ENCODE data around the gene METRN. TPM values are rescaled to one million over a fixed set of nuclear protein-coding genes. Genes with fewer than 3 reads are reported as not detected.

The METRN gene
- total RNA-seq, 1 experiment from 2014 or later: 23.4 TPM

DNA sequence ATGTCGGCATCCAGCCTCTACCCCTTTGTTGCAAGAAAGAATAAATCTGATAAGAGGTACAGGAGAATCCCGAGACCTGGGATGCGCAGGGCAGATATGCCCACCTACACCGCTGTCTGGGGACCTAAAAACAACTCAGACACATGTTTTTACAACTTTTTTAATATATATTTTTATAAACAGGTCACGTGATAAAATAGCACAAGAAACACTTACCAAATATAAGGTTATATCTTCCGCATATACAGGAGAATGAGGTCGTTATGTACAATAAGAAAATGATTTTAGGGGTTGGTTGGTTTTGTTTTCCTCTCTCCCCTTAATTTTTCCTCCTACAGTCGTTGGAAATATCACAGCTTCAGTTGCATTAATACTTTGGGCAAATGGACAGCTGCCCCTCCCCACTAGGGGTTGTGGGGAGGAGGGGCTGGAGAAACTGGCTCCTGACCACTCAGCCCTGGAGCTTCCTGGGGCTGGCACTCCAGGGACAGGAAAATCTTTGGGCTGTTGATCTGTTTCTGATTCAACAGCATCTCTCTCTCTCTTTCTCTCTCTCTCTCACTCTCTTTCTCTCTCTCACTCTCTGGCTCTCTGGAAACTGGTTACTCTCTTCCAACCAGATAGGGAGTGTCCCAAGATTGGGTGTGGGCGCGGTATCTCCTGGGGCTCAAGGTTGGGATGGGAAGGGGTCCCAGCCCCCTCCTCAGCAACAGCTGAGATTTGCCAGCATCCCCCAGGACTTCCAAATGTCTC lies 22.4 kb upstream of the METRN start:
- H3K4me3 Mint-ChIP-seq (ENCODE audit: unreplicated experiment): peak overlapping the region; percentile 30
- POLR2A ChIA-PET: no interaction called here
- CTCF ChIA-PET: no interaction called here

DNA sequence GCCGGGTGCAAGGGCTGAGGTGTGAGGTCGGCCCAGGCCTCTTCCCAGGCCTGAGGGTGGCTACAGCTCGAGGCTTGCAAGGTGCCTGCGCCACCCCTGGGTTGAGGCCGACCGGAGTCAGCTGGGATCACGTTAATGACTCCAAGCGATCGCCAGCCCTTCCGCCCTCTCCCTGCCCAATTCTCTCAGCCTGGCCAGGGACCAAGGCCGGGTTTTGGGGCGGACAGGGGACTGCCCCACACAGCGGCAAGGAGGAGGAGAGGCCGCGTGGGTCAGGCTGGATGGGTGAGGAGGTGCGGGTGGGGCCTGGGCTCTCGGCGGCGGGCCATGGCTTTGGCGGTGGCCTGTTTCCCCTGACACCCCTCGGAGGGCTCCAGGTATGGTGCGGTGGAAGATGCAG lies 21.6 kb upstream of the METRN start:
- H3K36me3 Mint-ChIP-seq (ENCODE audit: insufficient read depth, unreplicated experiment): peaks cover 20% of the 10 kb centered on the region
- no peak overlapping the region for H3K27ac Mint-ChIP-seq (ENCODE audit: unreplicated experiment)
- intact Hi-C loops (cut with micrococcal nuclease; ENCODE audit: unreplicated experiment): no loop called here
- peaks cover 14% of the 10 kb centered on the region; the same call in 1 of the 2 replicates for H3K4me1 ChIP-seq
- H3K27me3 ChIP-seq (replicated peaks; ENCODE audit: control insufficient read depth, insufficient read depth, low read length): no peaks in the 10 kb centered on the region
- DNase-seq: no peak
- H3K4me3 ChIP-seq (ENCODE audit: low read depth, low read length): peak overlapping the region; percentile 51
- TF ChIP-seq, protein P1, sequence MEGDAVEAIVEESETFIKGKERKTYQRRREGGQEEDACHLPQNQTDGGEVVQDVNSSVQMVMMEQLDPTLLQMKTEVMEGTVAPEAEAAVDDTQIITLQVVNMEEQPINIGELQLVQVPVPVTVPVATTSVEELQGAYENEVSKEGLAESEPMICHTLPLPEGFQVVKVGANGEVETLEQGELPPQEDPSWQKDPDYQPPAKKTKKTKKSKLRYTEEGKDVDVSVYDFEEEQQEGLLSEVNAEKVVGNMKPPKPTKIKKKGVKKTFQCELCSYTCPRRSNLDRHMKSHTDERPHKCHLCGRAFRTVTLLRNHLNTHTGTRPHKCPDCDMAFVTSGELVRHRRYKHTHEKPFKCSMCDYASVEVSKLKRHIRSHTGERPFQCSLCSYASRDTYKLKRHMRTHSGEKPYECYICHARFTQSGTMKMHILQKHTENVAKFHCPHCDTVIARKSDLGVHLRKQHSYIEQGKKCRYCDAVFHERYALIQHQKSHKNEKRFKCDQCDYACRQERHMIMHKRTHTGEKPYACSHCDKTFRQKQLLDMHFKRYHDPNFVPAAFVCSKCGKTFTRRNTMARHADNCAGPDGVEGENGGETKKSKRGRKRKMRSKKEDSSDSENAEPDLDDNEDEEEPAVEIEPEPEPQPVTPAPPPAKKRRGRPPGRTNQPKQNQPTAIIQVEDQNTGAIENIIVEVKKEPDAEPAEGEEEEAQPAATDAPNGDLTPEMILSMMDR (IDR thresholded peaks at IDR 0.05; ENCODE audit: insufficient read depth in 1 of 2, low read depth in 1 of 2, low read length in 1 of 2, severe bottlenecking in 1 of 2, unreplicated experiment in 1 of 2): no peak
- ChIA-PET CTCF (interaction anchor here (0.6 kb wide), 1 partner anchor 27 kb away, joined by 3 read pairs; no protein-coding TSS in a partner anchor), POLR2A (no interaction called here)
- H3K36me3 ChIP-seq (ENCODE audit: control insufficient read depth, insufficient read depth, low read length): no peaks in the 10 kb centered on the region
- no peaks in the 10 kb centered on the region for H3K9me3 Mint-ChIP-seq (ENCODE audit: unreplicated experiment)
- no peaks in the 10 kb centered on the region for H3K9me3 ChIP-seq
- peak overlapping the region; percentile 71 for H3K4me3 Mint-ChIP-seq (ENCODE audit: unreplicated experiment)
- no peaks in the 10 kb centered on the region for H3K27me3 Mint-ChIP-seq (ENCODE audit: insufficient read depth, unreplicated experiment)
- H3K4me1 Mint-ChIP-seq (ENCODE audit: low read depth, unreplicated experiment): peaks cover 7% of the 10 kb centered on the region
- no TSS peak for BruUV-seq (replicated peaks)

More for the DNA sequence above, 22.4 kb upstream of the METRN start:
- Histone ChIP-seq H3K9me3 (no peaks in the 10 kb centered on the region), H3K4me1 (peaks cover 14% of the 10 kb centered on the region; the same call in 1 of the 2 replicates), H3K27me3 (replicated peaks; ENCODE audit: control insufficient read depth, insufficient read depth, low read length) (no peaks in the 10 kb centered on the region), H3K36me3 (ENCODE audit: control insufficient read depth, insufficient read depth, low read length) (no peaks in the 10 kb centered on the region), H3K4me3 (ENCODE audit: low read depth, low read length) (no peak overlapping the region)
- no peaks in the 10 kb centered on the region for H3K27me3 Mint-ChIP-seq (ENCODE audit: insufficient read depth, unreplicated experiment)
- intact Hi-C loops (cut with micrococcal nuclease; ENCODE audit: unreplicated experiment): no loop called here
- no TSS peak for BruUV-seq (replicated peaks)
- no peaks in the 10 kb centered on the region for H3K9me3 Mint-ChIP-seq (ENCODE audit: unreplicated experiment)
- no peak for DNase-seq
- H3K4me1 Mint-ChIP-seq (ENCODE audit: low read depth, unreplicated experiment): peaks cover 7% of the 10 kb centered on the region
- TF ChIP-seq, protein P1 (IDR thresholded peaks at IDR 0.05; ENCODE audit: insufficient read depth in 1 of 2, low read depth in 1 of 2, low read length in 1 of 2, severe bottlenecking in 1 of 2, unreplicated experiment in 1 of 2): no peak
- peaks cover 20% of the 10 kb centered on the region for H3K36me3 Mint-ChIP-seq (ENCODE audit: insufficient read depth, unreplicated experiment)
- no peak overlapping the region for H3K27ac Mint-ChIP-seq (ENCODE audit: unreplicated experiment)

DNA sequence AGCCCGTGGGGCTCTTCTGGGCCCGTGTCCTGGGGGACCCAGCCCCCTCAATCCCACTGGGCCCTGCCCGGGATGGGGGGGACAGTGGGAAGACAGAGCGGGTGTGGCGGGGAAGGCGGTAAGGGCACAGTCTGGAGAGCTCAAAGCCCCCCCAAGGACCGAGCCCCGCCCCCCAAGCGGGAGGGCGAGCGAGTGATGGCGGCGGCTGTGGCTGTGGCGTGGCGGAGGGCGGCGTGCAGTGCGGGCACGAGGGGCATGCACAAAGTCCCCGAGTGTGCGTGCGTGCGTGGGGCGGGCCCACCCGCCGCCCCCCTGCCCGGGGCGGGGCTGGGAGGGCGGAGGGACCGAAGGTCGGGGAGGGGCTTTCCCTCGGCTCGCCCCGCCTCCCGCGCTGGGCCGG lies 21.2 kb upstream of the METRN start:
- TF ChIP-seq, protein P1 (IDR thresholded peaks at IDR 0.05; ENCODE audit: insufficient read depth in 1 of 2, low read depth in 1 of 2, low read length in 1 of 2, severe bottlenecking in 1 of 2, unreplicated experiment in 1 of 2): no peak
- H3K4me1 Mint-ChIP-seq (ENCODE audit: low read depth, unreplicated experiment): peaks cover 7% of the 10 kb centered on the region
- no peaks in the 10 kb centered on the region for H3K9me3 Mint-ChIP-seq (ENCODE audit: unreplicated experiment)
- Histone ChIP-seq H3K27me3 (replicated peaks; ENCODE audit: control insufficient read depth, insufficient read depth, low read length) (no peaks in the 10 kb centered on the region), H3K9me3 (no peaks in the 10 kb centered on the region), H3K36me3 (ENCODE audit: control insufficient read depth, insufficient read depth, low read length) (no peaks in the 10 kb centered on the region), H3K4me1 (peaks cover 14% of the 10 kb centered on the region; the same call in 1 of the 2 replicates), H3K4me3 (ENCODE audit: low read depth, low read length) (peak overlapping the region; percentile 51)
- BruUV-seq (replicated peaks): no TSS peak
- H3K27ac Mint-ChIP-seq (ENCODE audit: unreplicated experiment): no peak overlapping the region
- intact Hi-C loops (cut with micrococcal nuclease; ENCODE audit: unreplicated experiment): no loop called here
- CTCF ChIA-PET: interaction anchor here (0.6 to 1.0 kb wide), 2 partner anchors 26 kb away, joined by 3 read pairs; no protein-coding TSS in a partner anchor
- peak overlapping the region; percentile 71 for H3K4me3 Mint-ChIP-seq (ENCODE audit: unreplicated experiment)
- H3K27me3 Mint-ChIP-seq (ENCODE audit: insufficient read depth, unreplicated experiment): no peaks in the 10 kb centered on the region
- H3K36me3 Mint-ChIP-seq (ENCODE audit: insufficient read depth, unreplicated experiment): peaks cover 20% of the 10 kb centered on the region
- no peak for DNase-seq
- POLR2A ChIA-PET: interaction anchor here (2.0 kb wide), 1 partner anchor 28 kb away, joined by 7 read pairs; the partner anchor contains the start of gene ANTKMT

Data from Caco-2 (cell line).